HG03442 (cell line): ENCODE results near the gene DPH6.
A peak's percentile ranks its signal among the peaks of the same experiment; 100 is the strongest.

ENCODE experiments used
- ATAC-seq: cut with Tn5 transposase; IDR thresholded peaks from one replicate; pipeline ENCODE4 v1.9.1; 2021; ENCODE audit warnings: mild to moderate bottlenecking, moderate library complexity; ENCODE audit not compliant: unreplicated experiment

DPH6 gene

DNA sequence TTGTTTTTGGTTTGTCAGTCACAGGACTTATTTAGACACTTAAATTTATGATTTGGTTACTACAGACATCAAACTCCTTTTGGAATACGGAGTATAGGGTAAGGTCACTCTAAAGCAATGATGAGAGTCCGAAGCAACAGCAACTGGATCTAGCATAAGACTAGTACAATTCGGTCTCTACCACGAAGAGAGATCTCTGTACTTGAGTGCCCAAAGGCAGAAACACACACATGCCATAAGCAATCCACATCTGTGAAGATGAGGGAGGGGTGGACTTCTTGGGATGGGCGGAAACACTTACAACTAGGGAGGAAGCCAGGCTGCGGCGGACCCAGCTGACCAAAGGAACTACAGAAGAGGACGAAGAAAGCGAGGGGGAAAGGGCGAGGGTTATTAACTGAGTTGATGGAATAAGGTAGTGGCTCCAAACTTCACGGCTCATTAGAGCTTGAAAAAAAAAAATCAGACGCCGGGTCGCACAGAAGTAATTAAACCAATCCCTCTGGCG is 595 bp downstream of the DPH6 start:
- peak; percentile 17 for ATAC-seq

DNA sequence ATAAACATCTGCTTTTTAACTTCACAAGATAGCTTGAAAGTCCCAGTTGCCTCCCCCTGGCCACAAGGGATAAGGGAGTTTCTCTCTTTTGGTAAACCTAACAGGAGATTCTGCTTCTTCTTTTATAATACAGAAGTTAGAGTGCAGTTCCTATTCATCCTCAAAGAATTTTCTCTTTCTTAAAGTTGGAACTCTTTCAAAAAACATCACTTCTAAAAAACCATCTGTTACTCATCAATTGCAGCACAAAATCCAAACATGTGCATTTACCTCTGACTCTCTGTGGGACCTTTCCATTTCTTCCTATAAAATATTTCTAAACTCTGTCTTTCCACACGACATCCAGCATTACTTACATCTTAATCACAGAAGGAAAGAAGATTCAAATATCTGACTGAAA is 5.1 kb downstream of the DPH6 start:
- no peak for ATAC-seq

DNA sequence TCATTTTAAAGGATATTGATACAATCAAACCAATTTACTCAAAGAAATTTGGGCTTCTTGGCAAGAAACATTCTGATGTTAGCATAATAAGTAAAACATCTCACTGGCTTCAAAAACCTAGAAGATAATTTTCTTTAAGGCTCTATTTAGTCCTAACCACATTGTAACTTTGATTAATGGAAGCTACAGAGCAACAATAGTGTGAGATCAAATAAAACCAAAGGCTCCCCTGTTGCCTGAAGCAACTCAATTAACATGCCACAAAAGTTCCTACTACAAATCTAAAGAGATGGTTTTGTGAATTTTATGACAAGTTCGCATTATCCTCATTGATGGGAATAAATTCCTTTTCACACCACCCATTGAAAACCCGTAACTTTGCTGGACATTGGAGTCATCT is 5.9 kb downstream of the DPH6 start:
- no peak for ATAC-seq

DNA sequence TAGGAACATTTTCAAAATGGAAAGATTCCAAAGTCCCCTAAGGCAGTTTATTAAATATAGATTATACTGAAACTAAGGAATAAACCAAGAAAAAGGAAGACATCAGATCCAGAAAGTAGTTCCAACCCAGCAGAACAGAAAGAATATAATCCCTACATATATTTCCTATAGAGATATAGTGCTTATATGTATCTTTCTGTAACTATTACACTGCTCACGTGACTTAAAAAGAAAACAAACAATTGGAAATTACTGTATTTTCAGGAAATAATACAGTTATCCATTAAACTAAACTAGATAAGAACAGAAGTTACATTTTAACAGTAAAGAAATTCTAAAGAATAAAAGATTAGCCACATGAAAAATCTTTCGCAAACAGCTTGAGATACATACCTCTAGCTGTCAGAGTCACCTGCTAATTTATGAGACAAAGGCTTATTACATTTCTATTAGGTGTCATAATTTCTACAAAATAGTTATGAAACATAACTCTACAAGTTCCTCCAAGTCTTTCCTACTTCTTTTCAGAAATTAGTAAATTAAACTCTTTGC is 10.5 kb downstream of the DPH6 start:
- ATAC-seq, result no peak

DNA sequence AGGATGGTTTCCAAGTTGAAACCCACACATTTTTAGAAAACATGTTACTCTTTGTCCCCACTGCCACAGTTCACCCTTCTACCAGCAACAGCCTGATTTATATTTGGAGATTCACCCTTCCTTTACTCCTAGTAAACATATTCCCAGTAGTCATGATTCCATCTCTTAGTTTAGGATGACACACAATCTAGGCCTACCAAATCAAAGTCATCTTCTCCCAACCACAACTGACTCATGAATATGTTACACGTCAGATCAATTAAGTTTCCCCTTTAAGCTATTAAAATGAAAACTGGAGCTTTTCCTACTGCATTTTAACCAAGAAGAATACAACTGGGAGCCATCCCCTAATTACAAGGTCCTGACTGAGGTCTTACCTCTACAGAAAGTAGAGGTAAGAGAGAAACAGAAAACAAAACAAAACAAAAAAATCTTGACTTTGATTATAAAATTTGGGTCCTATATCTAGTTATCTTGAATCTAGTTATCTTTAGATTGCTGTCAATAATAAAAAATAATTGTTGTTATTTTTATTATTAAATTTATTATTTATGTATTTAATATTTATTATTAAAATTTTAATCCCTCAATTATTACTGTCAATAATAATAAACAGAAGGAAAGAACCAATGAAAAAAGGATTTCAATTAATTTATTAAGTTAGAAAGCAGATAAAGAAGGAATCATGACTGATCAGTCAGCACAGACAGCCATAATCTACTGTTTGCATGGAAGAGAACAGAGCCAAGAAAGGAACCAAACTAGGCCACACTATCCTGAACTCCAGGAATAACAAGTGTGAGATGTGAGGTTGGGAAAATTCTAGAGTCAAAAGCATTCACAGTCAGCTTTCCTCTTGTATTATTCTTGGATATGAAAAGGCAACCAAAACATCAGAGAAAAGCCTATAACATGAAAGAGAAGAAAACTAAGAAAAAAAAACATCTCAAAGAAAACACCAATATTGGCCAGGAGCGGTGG is 12.5 kb downstream of the DPH6 start:
- no peak for ATAC-seq

DNA sequence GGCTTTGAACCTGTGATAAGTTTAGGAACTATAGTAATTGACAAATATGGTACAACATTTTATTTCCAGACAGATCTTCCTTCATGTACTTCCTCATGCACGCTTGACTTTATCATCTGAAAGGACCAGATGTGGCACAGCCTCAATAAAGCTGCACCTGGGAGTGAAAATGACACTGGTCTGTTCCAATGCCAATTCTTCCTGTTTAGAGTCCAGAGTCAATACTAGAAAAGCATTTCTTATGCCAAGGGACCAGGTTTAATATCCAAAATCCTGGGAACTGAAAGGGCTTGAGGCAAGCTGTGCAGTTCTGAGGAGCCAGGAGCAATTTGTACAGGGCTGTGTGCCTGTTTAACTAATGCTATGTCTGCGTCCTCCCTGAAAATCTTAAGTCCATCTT is 15.3 kb downstream of the DPH6 start:
- ATAC-seq, result no peak

DNA sequence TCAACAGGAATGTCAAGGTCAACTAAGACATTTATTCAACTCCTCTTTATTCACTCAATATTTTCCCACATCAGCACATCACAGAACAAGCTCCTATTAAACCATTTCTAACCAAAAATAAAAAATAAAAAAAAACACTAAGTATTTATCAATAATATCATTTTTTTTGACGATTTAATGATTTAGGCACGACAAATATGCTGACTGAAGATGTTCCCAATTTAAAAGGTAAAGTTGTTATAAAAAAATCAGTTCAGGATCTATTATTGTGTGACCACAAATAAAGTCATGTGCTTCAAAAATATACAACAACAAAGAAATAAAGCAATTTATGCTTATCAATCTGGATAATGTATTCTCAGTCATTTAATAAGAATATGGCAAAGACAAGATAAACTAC is 16.2 kb downstream of the DPH6 start:
- ATAC-seq, result no peak

DNA sequence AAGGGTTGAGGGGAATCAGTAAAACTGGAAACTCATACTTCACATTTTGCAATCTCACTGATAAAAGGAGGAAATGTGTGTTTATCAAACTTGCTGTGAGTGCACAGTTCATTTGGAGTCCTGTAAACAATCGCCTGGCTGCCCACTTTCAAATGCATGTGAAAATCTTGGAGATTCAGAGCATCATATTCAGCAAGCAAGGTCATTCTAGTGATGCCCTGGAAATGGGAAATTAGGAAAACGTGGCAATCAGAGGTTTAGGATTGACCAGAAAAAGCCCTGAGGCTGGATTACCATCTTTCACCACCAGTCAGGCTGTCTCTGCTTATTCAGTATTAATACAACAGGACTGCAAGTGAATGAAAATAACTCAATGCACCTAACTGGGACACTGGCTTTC is 23.9 kb downstream of the DPH6 start:
- ATAC-seq, result no peak

DNA sequence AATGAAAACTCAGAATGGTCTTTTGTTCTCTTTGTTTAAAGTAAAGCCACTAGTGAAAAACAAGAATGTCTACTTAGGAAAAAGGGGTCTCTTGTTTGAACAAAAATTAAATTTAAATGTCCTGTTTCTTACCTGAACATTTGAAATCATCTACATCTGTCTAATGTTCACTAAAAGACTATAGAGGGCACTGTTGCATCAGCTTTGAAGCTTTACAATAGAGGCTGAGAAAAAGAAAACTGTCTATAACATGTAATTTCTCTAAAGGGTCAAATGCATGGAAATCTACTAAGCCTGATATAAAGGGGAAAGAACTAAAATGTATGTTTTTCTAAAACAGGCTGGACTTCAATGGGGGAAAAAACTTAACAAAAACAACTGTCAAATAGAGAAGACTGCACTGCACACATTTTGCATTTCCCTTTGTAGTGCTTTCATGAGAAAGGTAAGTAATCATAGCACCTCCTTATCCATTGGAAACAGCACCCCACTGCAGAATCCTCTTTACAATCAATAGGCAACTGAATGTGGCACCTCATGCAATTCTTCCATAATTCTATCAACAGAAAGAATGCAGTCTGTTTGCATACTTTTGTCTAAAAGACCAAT is 26.3 kb downstream of the DPH6 start:
- ATAC-seq, result no peak

DNA sequence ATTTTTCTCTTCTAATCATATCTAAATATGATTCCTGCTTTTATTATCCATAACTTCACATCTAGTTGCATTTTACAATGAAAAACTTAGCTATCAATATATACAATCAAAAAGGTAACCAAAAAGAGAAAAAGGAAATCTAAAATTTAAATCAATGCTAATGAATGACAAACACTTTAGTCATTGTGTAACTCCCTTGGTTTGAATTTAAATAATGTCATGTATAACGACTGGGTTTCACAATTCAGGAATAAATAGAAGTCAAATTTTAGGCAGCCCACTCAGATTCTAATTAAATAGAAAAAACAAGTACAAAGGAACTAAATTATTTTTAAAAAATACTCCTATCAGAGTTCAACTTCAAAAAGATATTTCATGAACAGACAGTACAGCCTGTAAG is 26.9 kb downstream of the DPH6 start:
- ATAC-seq, result no peak

DNA sequence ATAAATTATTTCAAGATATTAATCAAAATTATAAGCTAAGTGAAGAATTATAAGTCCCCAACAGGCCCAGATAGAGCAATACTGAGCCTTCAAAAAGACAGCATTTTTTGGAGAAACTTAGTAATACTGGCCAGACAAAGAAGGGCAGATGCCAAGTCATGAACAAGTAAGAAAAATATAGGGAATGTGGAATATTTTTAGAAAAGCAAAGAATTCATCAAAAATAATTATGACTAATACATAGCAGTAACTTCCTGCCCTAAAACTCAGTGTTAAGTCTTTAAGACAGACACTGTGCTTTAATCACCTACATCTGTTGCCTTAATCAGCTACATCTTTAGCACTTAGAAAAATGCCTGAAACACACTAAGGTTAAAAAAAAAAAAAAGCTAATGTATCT is 31.2 kb downstream of the DPH6 start:
- ATAC-seq, result no peak

DNA sequence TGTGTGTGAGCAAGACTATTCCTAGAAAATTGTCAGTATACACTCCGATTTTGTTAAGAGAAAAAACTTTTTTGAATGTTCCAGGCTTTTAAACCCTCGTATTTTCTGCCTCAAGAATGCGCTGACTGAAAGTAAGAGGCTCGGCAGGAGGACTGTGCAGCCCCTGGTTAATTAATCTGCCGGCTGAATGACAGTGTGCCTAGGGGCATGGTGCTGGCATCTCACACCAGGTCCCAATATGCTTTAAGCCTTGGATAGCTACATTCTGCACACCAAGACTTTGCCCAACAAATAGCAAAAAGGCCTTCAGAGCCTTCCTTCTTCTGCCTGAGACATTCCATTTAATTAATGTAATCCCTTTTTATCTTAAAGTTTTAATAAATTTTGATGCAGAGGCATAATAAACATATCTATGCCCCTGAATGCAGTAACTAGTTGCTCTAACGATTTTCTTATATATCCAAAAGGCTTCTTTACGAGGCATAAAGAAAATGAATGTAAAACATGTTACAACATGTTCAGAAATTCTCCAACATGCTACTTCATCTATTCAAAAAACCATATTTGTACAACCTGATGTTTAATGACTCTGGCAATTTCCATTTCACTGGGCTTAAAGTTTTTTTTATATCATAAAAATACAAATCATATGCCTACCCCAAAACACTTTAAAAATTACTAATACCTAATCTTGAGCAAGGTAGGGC is 37.9 kb downstream of the DPH6 start:
- ATAC-seq, result no peak

DNA sequence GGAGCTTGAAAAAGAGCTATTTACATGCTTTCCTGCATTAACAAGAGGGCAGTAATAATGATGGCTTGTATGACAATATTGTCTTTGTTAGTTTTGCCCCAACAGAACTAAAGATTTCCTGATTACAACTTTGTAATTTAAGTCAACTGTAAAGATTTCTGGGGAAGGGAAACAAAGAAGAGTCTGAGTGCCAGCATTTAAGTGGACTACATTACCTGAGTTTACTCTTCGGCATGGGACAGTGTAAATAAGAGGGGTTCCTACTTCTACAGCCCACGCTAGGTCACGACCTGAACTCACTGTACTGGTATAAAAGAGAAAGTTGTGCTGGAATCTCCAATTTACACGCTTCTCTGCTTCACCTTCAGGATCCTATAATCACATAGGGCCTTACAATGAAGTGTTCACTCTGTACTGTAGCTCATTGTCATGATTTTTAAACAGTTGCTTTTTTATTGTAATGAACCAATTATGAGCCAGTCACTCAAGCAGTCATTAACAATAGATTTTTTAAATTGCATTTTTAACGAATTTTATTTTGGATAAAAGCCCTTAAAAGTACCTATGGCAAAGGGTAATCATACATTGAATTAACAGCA is 39.6 kb downstream of the DPH6 start:
- ATAC-seq, result no peak

DNA sequence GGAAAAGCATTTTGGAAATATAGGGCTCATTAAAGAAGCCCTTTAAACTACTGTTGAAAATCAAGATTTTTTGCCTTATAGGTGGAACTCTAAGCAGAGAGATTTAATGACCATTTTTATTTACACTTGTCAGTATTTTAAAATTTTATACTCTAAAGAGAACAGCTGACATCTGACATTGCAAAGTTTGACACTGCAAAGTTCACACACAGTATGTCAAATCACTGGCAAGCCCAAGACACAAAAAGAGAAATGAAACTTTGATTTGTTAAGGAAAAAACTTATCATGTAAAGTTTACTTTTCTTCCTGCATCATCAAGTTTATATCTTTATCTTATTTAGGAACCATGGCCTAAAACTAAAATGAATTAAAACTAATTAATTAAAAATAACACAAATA is 40.2 kb downstream of the DPH6 start:
- ATAC-seq, result peak; percentile 49

DNA sequence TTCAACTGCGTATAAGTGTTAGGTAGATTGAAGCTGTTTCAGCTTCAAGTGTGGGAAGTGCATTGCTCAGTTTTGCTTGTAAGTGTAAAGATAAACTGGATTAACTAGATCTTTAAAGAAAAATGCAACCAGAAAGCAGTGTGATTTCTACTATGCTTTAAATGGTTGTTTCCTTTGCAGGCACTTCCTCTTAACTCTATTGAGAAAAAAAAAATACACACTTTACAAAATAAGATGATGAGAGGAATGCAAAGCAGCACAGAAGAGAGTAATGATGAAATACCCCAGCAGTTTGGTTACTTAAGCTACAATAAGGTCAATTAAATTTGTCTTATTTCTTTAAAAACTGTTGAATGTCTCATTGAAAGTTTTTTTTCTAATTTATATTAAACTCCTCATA is 40.8 kb downstream of the DPH6 start:
- ATAC-seq, result no peak

DNA sequence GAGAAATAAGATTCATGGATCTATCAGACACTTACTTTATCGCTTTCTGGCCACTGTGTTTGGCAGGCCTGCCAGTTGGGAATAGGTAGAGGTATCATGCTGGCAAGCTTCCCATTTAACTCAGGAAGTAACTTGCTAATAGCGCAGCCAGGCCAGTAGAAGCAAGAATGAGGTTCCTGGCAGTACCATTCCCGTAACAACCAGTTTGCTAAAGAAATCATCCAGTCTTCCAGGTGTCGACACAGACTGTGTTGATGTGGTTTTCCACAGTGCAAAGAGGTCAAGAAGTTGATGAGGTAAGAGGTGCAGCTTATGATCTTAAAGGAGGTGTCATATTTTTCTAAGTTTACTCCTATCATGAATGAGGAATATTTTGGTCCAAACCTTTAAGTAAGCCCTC is 46.2 kb downstream of the DPH6 start:
- no peak for ATAC-seq

DNA sequence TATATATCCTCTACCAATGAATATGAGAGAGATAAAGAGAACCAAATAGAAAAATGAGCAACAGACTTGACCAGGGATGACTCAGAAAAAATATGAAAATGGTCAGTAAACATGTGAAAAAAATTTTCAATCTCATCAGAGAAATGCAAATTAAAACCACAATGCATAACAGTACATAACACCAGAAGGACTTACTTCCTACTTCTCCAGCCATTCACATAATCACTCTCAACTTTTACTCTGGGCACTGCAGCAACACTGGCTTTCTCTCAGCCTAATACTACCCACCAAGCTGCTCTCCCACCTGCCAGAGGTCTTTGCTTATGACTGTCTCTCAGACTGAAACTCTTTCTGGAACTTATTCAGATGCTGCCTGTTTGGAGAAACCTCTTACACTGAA is 49.4 kb downstream of the DPH6 start:
- peak; percentile 99 for ATAC-seq

DNA sequence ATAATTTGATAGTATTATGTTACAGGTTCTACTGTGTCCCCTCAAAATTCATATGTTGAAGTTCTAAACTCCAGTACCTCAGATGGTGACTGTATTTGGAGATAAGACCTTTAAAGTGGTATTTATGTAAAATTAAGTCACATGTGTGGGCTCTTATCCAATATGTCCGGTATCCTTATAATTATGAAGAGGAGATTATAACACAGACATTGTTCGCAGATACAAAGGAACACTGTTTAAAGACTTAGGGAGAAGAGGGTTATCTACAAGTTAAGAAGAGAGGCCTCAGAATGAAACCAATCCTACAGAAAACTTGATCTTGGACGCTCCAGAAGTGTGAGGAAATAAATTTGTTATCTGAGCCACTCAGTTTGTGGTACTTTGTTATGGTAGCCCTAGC is 50.9 kb downstream of the DPH6 start:
- no peak for ATAC-seq

DNA sequence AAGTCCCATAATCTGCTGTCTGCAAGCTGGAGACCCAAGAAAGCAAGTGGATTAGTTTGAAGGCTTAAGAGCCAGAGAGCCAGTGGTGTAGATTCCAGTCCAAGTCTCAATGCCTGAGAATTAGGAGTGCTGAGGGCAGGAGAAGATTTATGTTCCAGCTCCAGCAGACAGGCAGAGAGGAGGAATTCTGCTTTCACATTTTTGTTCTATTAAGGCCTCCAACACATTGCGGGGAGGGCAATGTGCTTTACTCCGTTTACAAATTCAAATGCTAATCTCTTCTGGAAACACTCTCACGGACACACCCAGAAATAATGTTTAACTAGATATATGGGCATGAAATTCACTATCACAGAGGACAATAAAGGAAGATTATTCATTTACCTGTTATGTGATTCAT is 54.0 kb downstream of the DPH6 start:
- no peak for ATAC-seq

DNA sequence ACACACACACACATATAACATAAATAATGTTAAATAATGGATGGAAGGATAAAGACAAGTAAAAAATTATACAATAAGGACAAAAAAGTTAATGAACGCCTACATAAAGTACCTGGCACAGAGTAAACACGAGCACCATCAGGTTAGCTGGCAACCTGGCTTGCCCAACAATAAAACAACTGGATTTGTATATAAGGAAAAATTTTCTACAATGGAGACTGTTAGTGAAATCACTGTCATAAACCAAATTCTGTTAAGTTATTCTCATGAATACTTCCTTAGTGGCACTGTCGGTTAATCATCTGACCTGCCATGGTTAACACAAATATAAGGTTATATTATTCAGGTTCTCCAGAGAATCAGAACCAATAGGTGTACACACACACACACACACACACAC is 54.8 kb downstream of the DPH6 start:
- no peak for ATAC-seq

DNA sequence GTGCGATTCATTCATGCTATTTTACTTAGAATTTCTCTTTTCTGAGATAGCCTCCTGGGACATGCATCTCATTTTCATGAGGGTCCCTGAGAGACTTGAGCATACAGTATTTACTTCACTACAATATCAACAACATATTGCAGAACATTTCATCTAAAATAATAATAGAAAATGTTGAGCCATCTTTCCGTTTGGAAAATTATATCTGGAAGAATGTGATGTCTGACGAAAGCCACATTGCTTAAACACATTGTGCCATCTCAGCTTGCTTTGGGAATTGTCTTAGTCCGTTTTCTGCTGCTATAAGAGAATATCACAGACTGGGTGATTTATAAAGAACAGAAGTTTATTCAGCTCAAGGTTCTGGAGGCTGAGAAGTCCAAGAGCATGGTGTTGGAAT is 55.5 kb downstream of the DPH6 start:
- no peak for ATAC-seq
